GM18868 (cell line): Measurements from ENCODE around the gene SIRPB2.
A peak's percentile ranks its signal among the peaks of the same experiment; 100 is the strongest.

Experiments used
- ATAC-seq: cut with Tn5 transposase; IDR thresholded peaks from one replicate; pipeline ENCODE4 v1.9.1; 2021; ENCODE audit warnings: mild to moderate bottlenecking, moderate library complexity; ENCODE audit not compliant: unreplicated experiment

Gene SIRPB2

DNA sequence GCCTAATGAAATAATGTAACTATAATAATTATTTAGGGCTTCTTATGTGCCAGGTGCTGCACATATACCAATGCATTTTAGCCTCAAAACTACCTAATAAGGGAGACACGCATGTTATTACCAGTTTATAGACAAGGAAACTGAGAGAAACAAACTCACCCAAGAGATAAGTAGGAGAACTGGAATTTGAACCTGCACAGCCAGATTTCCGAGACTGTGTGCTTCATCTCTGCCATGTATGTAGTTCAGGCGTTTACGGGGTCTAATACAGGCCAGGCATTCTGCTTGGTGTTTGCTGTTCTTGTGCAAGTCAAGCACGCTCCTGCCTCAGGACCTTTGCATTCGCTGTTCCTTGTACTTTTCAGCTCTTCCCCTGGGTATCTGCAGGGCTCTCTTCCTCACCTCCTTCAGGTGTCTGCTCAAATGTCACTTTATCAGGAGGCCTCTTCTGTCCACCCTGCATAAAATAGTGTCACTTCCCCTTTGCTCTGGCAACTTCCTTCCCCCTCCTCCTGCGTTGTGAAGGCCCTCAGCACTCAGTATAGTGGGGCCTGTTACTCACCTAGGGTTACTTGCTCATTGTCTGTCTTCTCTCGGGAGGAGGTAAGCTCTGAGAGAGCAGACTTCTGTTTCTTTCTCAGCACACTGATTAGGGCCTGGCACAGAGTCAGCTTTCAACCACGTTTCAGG, 18.5 kb downstream of the SIRPB2 start:
- ATAC-seq, result no peak

- ATAC-seq, result no peak
These were observed 20.0 kb downstream of the SIRPB2 start for GRCh38 chr20:1471242-1471641.

DNA sequence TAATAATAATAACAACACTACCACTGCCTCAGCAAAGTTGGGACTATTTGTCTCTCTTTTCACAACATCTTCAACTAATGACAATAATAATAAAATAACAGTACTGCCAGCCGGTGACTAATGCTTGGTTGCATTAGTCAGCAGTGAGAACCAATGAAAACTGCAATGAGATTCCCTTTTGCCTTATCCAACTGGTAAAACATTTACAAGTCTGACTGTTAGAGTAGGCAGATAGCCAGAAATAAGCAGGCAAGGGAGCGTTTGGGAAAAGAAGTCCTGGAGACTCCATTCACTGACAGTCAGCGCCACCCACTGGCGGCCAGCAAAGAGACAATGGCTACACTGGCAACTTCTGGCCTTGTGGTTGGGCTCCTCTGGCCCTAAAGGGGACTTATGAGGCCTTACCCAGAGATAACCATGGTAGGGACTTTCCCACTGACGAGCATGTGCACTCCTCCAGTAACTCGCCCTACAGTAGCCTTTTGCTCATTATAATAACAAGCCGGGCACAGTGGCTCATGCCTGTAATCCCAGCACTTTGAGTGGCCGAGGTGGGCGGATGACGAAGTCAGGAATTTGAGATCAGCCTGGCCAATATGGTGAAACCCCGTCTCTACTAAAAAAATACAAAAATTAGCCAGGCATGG, 21.2 kb downstream of the SIRPB2 start:
- ATAC-seq, result peak; percentile 31

GRCh38 chr20:1469306-1469905, 21.8 kb downstream of the SIRPB2 start:
- no peak for ATAC-seq

DNA sequence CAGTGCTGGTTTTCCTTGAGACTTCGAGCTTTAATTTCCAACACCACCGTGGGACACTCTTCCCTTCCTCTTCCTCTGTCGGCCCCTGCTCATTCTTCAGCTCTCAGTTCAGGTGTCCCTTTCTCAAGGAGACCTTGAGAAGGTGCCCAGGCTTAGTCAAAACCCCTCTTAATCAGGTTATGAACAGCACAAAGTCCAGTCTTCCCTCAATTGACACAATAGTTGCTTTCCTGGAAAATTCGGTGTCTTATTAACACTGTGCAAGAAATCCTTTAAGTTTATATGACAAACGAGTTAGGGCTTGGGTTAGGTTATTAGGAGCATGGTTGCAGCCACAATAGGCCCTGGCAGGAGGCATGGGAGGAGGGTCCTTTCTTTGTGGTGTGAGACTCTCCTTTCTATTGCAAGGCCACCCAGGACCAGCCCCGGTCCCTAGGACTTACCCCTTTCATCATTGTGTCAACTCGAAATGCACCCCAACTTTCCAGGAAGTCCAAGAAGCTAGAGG, 23.0 kb downstream of the SIRPB2 start:
- ATAC-seq, result no peak

GRCh38 chr20:1467355-1468116, 23.7 kb downstream of the SIRPB2 start:
- no peak for ATAC-seq

DNA sequence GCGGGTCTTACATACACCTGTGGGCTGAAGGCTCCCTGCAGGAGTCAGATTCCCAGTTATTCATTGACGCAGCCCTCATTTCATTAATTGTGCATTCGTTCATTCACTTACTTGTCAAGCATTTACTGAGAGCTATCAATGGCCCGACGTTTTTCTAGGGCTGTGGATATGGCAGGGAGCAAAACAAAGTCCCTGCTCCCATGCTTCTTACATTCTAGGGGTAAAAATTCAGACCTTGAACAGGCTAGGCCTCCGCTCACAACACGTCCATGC, 24.2 kb downstream of the SIRPB2 start:
- ATAC-seq, result no peak

DNA sequence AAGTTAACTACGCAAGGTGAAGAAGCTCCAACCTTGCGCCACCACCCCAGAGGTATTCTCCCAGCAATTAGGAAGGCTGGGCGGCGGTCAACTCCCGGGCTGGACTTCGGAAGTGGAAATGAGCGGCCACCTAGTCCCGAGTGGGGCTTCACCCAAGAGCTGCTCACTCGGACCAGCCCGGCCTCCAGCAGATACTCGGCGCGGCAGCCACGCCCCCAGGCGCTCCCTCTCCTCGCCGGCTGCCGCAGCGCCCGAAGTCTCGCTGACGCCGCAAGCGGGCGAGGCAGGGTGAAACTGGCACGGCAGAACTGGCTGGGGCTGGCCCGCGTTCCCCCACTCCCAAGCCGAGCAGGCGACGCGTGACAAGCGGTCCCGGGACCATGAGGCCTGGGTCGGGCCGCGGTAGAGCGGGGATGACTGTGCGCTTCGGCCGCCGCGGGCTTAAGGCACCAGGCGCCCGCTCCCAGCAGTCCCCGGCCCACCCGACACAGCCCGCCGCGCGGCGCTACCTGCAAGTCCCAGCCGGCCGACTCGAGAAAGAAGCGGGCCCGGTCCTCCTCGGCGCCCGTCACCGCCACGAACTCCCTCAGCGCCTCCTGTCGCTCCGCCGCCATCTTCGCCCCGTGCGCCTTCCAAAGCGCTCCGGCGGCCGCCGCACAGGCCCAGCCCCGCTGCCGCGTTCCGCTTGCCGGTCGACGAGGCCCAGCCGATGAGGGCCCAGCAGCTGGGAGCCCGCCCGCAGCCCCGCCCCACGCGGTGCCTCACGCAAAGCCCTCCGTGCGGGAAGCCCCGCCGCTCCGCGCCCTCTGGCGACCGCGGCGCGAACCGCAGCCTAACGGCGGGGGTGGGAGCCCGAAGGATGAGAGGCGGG, 24.8 kb downstream of the SIRPB2 start, which contains the start of gene NSFL1C:
Gene NSFL1C (minus strand): TSS at position 639 of the 871 bp plus-strand sequence. CDS start 25 bp downstream, at position 614.
- peak; percentile 85 for ATAC-seq

- no peak for ATAC-seq
These were observed 25.6 kb downstream of the SIRPB2 start for GRCh38 chr20:1465470-1466210.

DNA sequence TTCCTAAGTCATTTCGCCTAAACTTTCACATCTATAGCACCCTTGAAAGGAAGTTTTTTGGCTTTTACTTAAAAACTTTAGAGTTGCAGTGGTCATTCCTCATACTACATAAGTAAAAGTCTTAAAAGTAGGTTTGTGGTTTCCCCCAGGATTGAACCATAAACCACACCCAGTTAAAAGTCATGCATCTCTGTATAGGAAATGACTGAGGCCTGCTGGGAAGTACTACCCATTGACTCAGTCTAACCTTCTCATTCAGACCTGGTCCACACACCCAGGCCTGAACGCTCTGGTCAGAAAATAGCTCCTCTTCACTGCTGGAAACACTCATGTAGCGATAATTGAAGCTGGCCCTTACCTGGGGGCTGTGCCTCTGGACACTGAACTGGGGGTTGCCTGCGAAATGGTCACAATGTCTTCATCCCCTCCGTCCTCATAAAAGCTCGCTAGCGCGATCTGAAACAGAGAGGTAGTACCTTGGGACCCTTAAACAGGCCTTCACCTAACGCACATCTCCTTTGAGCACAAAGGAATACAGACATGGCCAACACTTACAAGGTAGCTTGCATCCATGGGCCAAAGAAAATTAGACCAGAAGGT, 27.1 kb downstream of the SIRPB2 start:
- ATAC-seq, result no peak

GRCh38 chr20:1462834-1463233, 28.4 kb downstream of the SIRPB2 start:
- no peak for ATAC-seq

DNA sequence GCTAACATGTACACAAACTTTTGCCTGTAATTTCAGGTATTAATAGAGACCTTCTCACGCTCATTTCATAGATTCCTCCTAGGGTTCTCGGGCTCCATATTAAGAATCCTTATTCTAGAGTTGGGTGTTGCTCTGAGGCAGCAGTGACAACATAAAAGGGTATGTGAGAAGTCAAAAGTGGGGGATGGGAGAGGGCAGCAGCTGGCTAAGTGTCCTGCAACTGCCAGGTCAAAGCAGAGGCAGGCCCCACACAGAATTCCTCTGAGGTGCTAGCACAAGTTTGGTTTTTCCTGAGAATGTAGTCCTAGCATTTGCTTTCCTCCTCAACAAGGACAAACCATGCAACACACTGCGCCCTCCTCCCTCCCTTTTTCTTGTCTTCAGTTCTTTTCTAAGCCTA, 29.2 kb downstream of the SIRPB2 start:
- no peak for ATAC-seq

DNA sequence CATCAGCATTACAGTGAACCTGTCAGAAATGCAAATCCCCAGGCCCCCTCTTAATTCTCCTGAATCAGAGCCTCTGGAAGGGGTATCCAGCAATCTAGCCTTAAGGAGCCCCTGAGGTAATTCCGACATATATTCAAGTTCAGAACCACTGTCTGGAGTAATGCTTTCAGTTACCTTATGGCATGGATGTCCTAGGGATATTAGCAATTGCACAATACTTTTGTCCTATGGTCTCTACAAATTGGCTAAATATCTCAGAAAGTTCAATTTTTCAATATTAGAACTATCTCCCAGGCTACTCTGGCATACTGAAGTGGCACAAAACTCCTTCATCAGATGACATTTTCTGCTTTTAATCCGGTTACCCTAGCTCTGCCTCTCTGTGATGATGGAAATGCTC, 30.9 kb downstream of the SIRPB2 start:
- ATAC-seq, result no peak

DNA sequence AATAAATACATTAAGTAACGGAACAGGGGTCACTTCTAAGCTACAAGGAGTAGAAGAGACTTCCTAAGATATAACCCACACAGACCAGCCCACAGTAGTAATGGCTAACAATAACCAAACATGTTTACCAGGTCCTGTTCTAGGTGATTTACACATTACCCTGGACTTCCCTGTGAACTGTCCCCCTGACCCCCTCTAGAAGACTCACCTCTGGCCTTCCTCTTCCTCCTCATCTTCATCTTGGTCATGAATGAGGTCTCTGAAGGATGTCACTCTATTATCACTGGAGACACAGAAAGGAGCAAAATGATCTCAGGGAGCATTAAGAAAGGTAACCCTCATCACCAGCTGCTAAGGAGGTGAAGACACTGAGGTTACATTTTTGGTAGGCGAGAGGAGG, 33.2 kb downstream of the SIRPB2 start:
- ATAC-seq, result no peak

DNA sequence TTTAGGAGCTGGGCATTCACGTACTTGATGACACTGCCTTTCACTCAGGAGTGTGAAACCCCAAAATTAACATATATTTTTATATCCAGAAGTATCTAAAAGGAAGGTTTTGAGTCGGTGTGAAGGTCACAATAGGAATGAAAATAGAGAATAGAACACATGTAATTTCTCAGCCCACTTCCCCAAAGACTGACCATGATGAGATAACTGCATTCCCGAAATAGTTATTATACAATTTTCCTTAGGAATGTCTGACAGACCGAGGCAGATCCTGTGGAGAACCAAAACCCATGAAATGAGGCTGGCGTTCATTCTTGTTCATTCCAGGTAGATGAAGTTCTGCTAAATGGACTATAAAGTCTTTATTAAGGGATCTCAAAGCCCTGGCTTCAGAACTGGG, 34.9 kb downstream of the SIRPB2 start:
- no peak for ATAC-seq

DNA sequence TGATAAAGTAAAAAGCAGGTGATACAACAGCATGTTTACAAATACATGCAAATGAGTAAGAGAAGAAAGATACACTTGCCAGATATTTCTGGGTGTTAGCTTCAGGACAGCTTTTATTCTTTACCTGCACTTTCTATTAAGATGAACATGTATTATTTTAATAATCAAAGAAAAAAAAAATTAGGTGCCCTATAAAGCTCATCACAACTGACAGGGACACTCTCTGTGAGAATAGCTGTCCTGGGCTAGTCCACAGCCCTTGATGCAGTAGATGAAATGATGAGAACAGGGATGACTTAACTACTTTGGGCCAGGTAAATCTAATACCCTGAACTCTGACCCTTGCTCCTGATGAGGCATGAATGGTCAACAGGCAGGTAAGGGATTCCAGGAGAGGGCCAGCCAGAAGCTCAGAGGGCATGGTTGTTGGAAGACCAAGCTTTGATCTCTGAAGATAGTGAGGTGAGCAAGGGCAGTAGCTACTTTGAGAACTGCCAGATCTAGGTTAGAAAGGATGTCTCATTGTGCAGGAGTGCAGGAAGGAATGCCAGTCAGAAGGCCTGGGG, 40.2 kb downstream of the SIRPB2 start:
- ATAC-seq, result no peak

GRCh38 chr20:1449370-1449769, 41.9 kb downstream of the SIRPB2 start:
- ATAC-seq, result no peak

DNA sequence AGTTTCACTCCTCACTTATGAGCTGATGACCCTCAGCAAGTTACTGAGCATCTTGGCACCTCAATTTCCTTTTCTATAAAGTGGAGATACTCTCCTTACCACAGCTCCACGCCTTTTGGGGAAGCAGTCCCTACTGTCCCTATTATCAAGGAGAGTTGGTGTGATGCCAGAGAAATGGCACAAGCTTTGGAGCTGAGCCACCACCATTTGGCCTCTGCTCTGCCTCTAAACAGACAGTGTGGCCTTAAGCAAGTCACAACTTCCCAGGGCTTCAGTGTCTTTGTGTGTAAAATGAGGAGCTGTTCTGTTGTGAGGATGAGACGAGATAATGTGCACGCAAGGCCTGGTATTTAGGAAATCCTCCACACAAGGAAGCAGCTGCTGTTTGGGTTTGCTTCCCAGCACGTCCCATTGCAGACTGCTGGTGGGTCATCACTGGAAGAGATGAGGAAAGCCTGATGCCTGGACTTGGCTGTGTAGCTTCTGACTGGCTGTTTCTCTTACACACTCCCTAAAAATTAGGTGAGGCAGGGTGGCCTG, 43.1 kb downstream of the SIRPB2 start:
- ATAC-seq, result no peak

DNA sequence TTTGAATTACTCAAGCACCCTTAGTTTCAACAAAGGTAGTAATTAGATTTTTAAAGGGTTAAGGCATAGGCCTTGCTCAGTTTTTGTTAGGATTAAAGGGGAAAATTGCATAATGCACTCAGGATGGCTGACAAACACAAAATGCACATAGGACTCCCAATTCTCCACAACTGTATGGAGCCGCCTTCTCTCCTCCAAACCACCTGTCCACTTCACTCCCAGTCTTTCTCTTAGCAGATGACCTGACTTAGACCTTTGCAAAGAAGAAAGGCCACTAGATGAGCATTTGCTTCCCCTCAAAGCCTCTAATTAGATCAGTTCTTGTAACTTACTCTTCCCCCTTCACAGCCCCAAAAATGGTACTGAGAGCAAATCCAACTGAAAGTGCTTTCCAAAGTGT, 44.7 kb downstream of the SIRPB2 start:
- no peak for ATAC-seq
